Mesodermal cell (in vitro differentiated cells): Measurements from ENCODE around the gene PAM16.

Source experiments
- H3K27ac ChIP-seq: 2 replicates; pipeline ENCODE4 v1.7.0; 2013; ENCODE audit warnings: mild to moderate bottlenecking, low read depth, low read length, moderate library complexity; ENCODE audit not compliant: severe bottlenecking
- H3K36me3 ChIP-seq: 2 replicates; pipeline ENCODE4 v1.7.1; 2013; ENCODE audit warnings: mild to moderate bottlenecking, low read length, moderate library complexity; ENCODE audit not compliant: control insufficient read depth, insufficient read depth
- H3K4me1 ChIP-seq: one replicate; pipeline ENCODE4 v1.7.1; 2013; ENCODE audit warnings: mild to moderate bottlenecking, low read length; ENCODE audit not compliant: insufficient read depth, control insufficient read depth, poor library complexity, severe bottlenecking
- H3K4me3 ChIP-seq: 2 replicates; pipeline ENCODE4 v1.7.0; 2013; ENCODE audit warnings: low read length, control low read depth, mild to moderate bottlenecking; ENCODE audit not compliant: insufficient read depth, poor library complexity, severe bottlenecking; ENCODE audit errors: extremely low read depth
- H3K9me3 ChIP-seq: 2 replicates; pipeline ENCODE4 v1.7.1; 2013; ENCODE audit warnings: mild to moderate bottlenecking, low read length, moderate library complexity; ENCODE audit not compliant: control insufficient read depth
- whole genome bisulfite sequencing, 2 experiments: methylation state at CpG; one replicate each; pipeline ENCODE4 v1.1.5; 2013; ENCODE audit warnings: missing lambda C conversion rate in 2 of 2; ENCODE audit not compliant: insufficient coverage in 2 of 2; 5-methylcytosine and 5-hydroxymethylcytosine counted together

PAM16 gene

GRCh38 chr16:4369007-4369733 lies 18.0 kb upstream of the PAM16 start:
- no peak overlapping the region for H3K4me3 ChIP-seq
- H3K4me1 ChIP-seq = peaks cover 39% of the 10 kb centered on the region
- no peaks in the 10 kb centered on the region for H3K9me3 ChIP-seq
- H3K36me3 ChIP-seq = peaks cover 4% of the 10 kb centered on the region
- H3K27ac ChIP-seq = no peak overlapping the region
- WGBS, 2 experiments = 87 to 91% methylated on average over 10 to 13 of the region's 13 CpGs

GRCh38 chr16:4367393-4367856 lies 16.3 kb upstream of the PAM16 start:
- Histone ChIP-seq H3K4me3 (no peak overlapping the region), H3K9me3 (no peaks in the 10 kb centered on the region), H3K4me1 (peaks cover 25% of the 10 kb centered on the region), H3K36me3 (peaks cover 9% of the 10 kb centered on the region), H3K27ac (no peak overlapping the region)
- 89 to 94% methylated on average over 3 of the region's 5 CpGs for WGBS, 2 experiments

- H3K36me3 ChIP-seq = peaks cover 9% of the 10 kb centered on the region
- no peak overlapping the region for H3K27ac ChIP-seq
- no peak overlapping the region for H3K4me3 ChIP-seq
- H3K4me1 ChIP-seq = peaks cover 23% of the 10 kb centered on the region
- WGBS, 2 experiments = 82 to 89% methylated on average over 8 to 10 of the region's 13 CpGs
- no peaks in the 10 kb centered on the region for H3K9me3 ChIP-seq
Measured at GRCh38 chr16:4366016-4366415, 14.9 kb upstream of the PAM16 start.

- 88 to 94% methylated on average over 8 to 10 of the region's 12 CpGs for WGBS, 2 experiments
- no peak overlapping the region for H3K27ac ChIP-seq
Measured at GRCh38 chr16:4365615-4366014, 14.5 kb upstream of the PAM16 start.

GRCh38 chr16:4365014-4365406 lies 13.9 kb upstream of the PAM16 start:
- WGBS, 2 experiments = 96 to 97% methylated on average over 6 to 7 of the region's 10 CpGs
- Histone ChIP-seq H3K4me1 (peaks cover 13% of the 10 kb centered on the region), H3K27ac (no peak overlapping the region), H3K9me3 (no peaks in the 10 kb centered on the region), H3K4me3 (no peak overlapping the region), H3K36me3 (peaks cover 9% of the 10 kb centered on the region)

More at GRCh38 chr16:4365615-4366014, 14.5 kb upstream of the PAM16 start:
- Histone ChIP-seq H3K36me3 (peaks cover 9% of the 10 kb centered on the region), H3K4me1 (peaks cover 19% of the 10 kb centered on the region), H3K9me3 (no peaks in the 10 kb centered on the region), H3K4me3 (no peak overlapping the region)

GRCh38 chr16:4364196-4365013 lies 13.3 kb upstream of the PAM16 start:
- 93 to 95% methylated on average over 33 to 34 of the region's 37 CpGs for WGBS, 2 experiments
- H3K36me3 ChIP-seq = peaks cover 9% of the 10 kb centered on the region

GRCh38 chr16:4362476-4363135 lies 11.5 kb upstream of the PAM16 start:
- 93 to 96% methylated on average over 17 to 18 of the region's 19 CpGs for WGBS, 2 experiments
- peaks cover 9% of the 10 kb centered on the region for H3K36me3 ChIP-seq
- no peak overlapping the region for H3K27ac ChIP-seq
- H3K9me3 ChIP-seq = no peaks in the 10 kb centered on the region
- peaks cover 4% of the 10 kb centered on the region for H3K4me1 ChIP-seq
- H3K4me3 ChIP-seq = no peak overlapping the region

More at GRCh38 chr16:4364196-4365013, 13.3 kb upstream of the PAM16 start:
- H3K9me3 ChIP-seq = no peaks in the 10 kb centered on the region
- no peak overlapping the region for H3K4me3 ChIP-seq
- no peak overlapping the region for H3K27ac ChIP-seq
- H3K4me1 ChIP-seq = peaks cover 12% of the 10 kb centered on the region

GRCh38 chr16:4361944-4362311 lies 10.8 kb upstream of the PAM16 start:
- 95% methylated on average over 4 to 12 of the region's 12 CpGs for WGBS, 2 experiments
- Histone ChIP-seq H3K27ac (no peak overlapping the region), H3K4me1 (peaks cover 4% of the 10 kb centered on the region), H3K4me3 (no peak overlapping the region), H3K36me3 (peaks cover 9% of the 10 kb centered on the region), H3K9me3 (no peaks in the 10 kb centered on the region)

GRCh38 chr16:4361033-4361943 lies 10.2 kb upstream of the PAM16 start:
- 95 to 96% methylated on average over 21 to 22 of the region's 28 CpGs for WGBS, 2 experiments

GRCh38 chr16:4360538-4361021 lies 9.5 kb upstream of the PAM16 start:
- WGBS, 2 experiments = 75 to 82% methylated on average over 5 to 9 of the region's 11 CpGs
- H3K4me3 ChIP-seq = no peak overlapping the region
- H3K36me3 ChIP-seq = peaks cover 9% of the 10 kb centered on the region
- H3K27ac ChIP-seq = no peak overlapping the region
- no peaks in the 10 kb centered on the region for H3K9me3 ChIP-seq
- peaks cover 4% of the 10 kb centered on the region for H3K4me1 ChIP-seq

More at GRCh38 chr16:4361033-4361943, 10.2 kb upstream of the PAM16 start:
- Histone ChIP-seq H3K36me3 (peaks cover 9% of the 10 kb centered on the region), H3K4me3 (no peak overlapping the region), H3K9me3 (no peaks in the 10 kb centered on the region), H3K27ac (no peak overlapping the region), H3K4me1 (peaks cover 4% of the 10 kb centered on the region)
